CD8-positive, alpha-beta memory T cell (primary cell): ENCODE results near the gene PRKCB. TPM values are rescaled to one million over a fixed set of nuclear protein-coding genes. Genes with fewer than 3 reads are reported as not detected.
A peak's percentile ranks its signal among the peaks of the same experiment; 100 is the strongest.

Experiments used
- CTCF ChIA-PET: fragments of 350-600 bp; sonication (Branson Sonifier 250); formaldehyde crosslinking; loops from one replicate; lab custom pipeline; 2021; ENCODE audit warnings: antibody characterized with exemption; lab: Charles Lee
- POLR2A ChIA-PET: fragments of 350-600 bp; sonication (Branson Sonifier 250); formaldehyde crosslinking; loops from one replicate; lab custom pipeline; 2021; ENCODE audit warnings: antibody characterized with exemption; lab: Charles Lee
- DNase-seq, 5 donors: peaks; one replicate each; pipeline versions ENCODE4 v3.0.0 to v3.0.0-alpha.2; 2020 to 2022; ENCODE audit warnings: mixed read lengths in 1 of 5
- H3K27ac ChIP-seq: one replicate; pipeline ENCODE4 v1.7.0; 2013; ENCODE audit warnings: low read depth, mild to moderate bottlenecking, low read length, moderate library complexity
- H3K27me3 ChIP-seq: 2 replicates; pipeline ENCODE4 v1.7.0; 2013; ENCODE audit warnings: low read length, mild to moderate bottlenecking; ENCODE audit not compliant: insufficient read depth, poor library complexity, severe bottlenecking
- H3K36me3 ChIP-seq: 2 replicates; pipeline ENCODE4 v1.7.0; 2013; ENCODE audit warnings: mild to moderate bottlenecking, low read length, moderate library complexity; ENCODE audit not compliant: insufficient read depth
- H3K4me1 ChIP-seq: 2 replicates; pipeline ENCODE4 v1.7.0; 2013; ENCODE audit warnings: mild to moderate bottlenecking, low read length, moderate library complexity; ENCODE audit not compliant: insufficient read depth
- H3K4me3 ChIP-seq: 2 replicates; pipeline ENCODE4 v1.7.0; 2013; ENCODE audit warnings: mild to moderate bottlenecking, low read length
- H3K9me3 ChIP-seq: 2 replicates; pipeline ENCODE4 v1.7.0; 2013; ENCODE audit warnings: mild to moderate bottlenecking, low read length
- H3K27ac Mint-ChIP-seq, 8 donors: one replicate each; pipeline ENCODE4 v1.8.0; 2020 to 2021; ENCODE audit warnings: mixed read lengths in 8 of 8, mild to moderate bottlenecking in 6 of 8, inconsistent platforms in 3 of 8, moderate library complexity in 3 of 8
- H3K27me3 Mint-ChIP-seq, 2 donors: one replicate each; pipeline ENCODE4 v1.8.0; 2020 to 2021; ENCODE audit warnings: mixed read lengths in 2 of 2, mild to moderate bottlenecking in 1 of 2, moderate library complexity in 1 of 2
- H3K36me3 Mint-ChIP-seq, 3 donors: one replicate each; pipeline ENCODE4 v1.8.0; 2020 to 2021; ENCODE audit warnings: mixed read lengths in 3 of 3, inconsistent platforms in 1 of 3, mild to moderate bottlenecking in 1 of 3
- H3K4me1 Mint-ChIP-seq, 3 donors: one replicate each; pipeline ENCODE4 v1.8.0; 2020 to 2021; ENCODE audit warnings: mixed read lengths in 3 of 3, inconsistent platforms in 1 of 3, mild to moderate bottlenecking in 1 of 3
- H3K4me3 Mint-ChIP-seq, 7 donors: one replicate each; pipeline ENCODE4 v1.8.0; 2020 to 2021; ENCODE audit warnings: mixed read lengths in 7 of 7, mild to moderate bottlenecking in 6 of 7, moderate library complexity in 4 of 7, inconsistent platforms in 2 of 7
- H3K9me3 Mint-ChIP-seq, 5 donors: one replicate each; pipeline ENCODE4 v1.8.0; 2020 to 2022; ENCODE audit warnings: mixed read lengths in 5 of 5, mild to moderate bottlenecking in 3 of 5, moderate library complexity in 2 of 5, inconsistent platforms in 1 of 5
- polyA plus RNA-seq: library from polyadenylated mRNA; unstranded; fragments of 300-500 nt; fragmentation: Illumina TruSeq; gene quantifications from one replicate; pipeline ENCODE4 v1.2.3, GENCODE V29; 2021
- total RNA-seq, 2 experiments: library from RNA; stranded (reverse); gene quantifications; one replicate each; pipeline ENCODE4 v1.2.3, GENCODE V29; 2021

The PRKCB gene
- total and polyA plus RNA-seq, 3 experiments from 2014 or later, result 96.5 to 136 (median 98.2) TPM

DNA sequence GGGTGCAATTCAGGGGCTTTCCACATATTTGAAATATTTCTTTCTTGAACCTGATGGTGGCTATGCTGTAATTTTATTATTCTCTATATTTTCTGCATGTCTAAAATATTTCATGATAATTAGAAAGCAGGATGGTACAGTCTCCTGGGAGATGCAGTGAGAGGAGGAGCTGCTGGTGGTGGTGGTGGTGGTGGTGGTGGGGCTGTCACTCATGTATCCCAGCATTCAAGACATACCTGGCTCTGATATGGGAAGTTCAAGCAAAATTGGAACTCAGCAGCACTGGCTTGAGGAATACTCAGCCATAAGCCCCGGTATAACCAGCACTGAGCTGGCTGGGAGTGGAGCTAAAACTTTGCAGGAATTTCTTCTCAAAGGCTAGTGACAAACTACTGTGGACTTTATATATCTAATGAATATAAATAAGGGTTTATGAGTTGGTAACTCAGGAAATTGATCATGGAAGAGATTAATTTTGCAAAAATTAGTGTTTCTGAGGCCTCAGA lies 200.3 kb downstream of the PRKCB start:
- no peaks in the 10 kb centered on the region for H3K27me3 ChIP-seq
- Mint-ChIP-seq H3K27ac (peak overlapping the region in 6 of 8 donors; percentile 47 to 74 (median 66)), H3K36me3 (peaks cover 12 to 75% (median 20%) of the 10 kb centered on the region in 3 donors), H3K4me3 (peak overlapping the region in 6 of 7 donors; percentile 73 to 96 (median 78)), H3K9me3 (no peaks in the 10 kb centered on the region), H3K27me3 (no peaks in the 10 kb centered on the region), H3K4me1 (peaks cover 53 to 71% (median 66%) of the 10 kb centered on the region in 3 donors)
- peaks cover 42% of the 10 kb centered on the region for H3K4me1 ChIP-seq
- H3K36me3 ChIP-seq, result peaks cover 3% of the 10 kb centered on the region
- no peak overlapping the region for H3K27ac ChIP-seq
- no peak overlapping the region for H3K4me3 ChIP-seq
- no peaks in the 10 kb centered on the region for H3K9me3 ChIP-seq
- ChIA-PET POLR2A (interaction anchor here (0.7 to 0.9 kb wide), 2 partner anchors 232 to 257 kb away, joined by 3 read pairs; no protein-coding TSS in a partner anchor), CTCF (interaction anchor here (0.8 to 5.8 kb wide), 13 partner anchors 19 to 239 kb away, joined by 3 to 121 read pairs (median 4); no protein-coding TSS in a partner anchor)
- no peak for DNase-seq

DNA sequence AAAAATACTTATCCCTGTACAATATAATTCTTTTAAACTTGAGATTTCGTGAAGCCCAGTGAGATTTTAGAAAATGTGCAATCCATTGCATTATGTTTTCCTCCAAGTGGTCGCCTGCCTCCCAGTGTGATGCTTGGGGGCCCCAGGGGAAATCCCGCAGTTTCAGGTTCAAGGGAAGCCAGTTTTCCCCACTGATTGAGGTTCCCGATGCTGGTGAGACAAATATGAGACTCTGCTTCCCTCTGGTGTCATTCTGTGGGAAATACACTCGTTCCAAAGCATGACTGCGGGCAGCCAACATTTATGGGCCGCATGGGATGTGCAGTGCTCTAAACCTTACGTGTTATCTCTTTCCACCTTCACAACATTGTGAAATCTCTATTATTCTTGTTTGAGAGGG lies 200.8 kb downstream of the PRKCB start:
- ChIA-PET POLR2A (interaction anchor here (0.7 to 0.9 kb wide), 2 partner anchors 233 to 257 kb away, joined by 3 read pairs; no protein-coding TSS in a partner anchor), CTCF (interaction anchor here (0.8 to 5.8 kb wide), 14 partner anchors 9 to 240 kb away, joined by 3 to 121 read pairs (median 4); no protein-coding TSS in a partner anchor)
- H3K4me3 ChIP-seq, result no peak overlapping the region
- peaks cover 48 to 66% (median 61%) of the 10 kb centered on the region in 3 donors for H3K4me1 Mint-ChIP-seq
- H3K4me1 ChIP-seq, result peaks cover 42% of the 10 kb centered on the region
- H3K27ac Mint-ChIP-seq, result peak overlapping the region in 6 of 8 donors; percentile 11 to 84 (median 62)
- H3K36me3 Mint-ChIP-seq, result peaks cover 12 to 74% (median 20%) of the 10 kb centered on the region in 3 donors
- peak overlapping the region in 6 of 7 donors; percentile 43 to 96 (median 77) for H3K4me3 Mint-ChIP-seq
- no peak overlapping the region for H3K27ac ChIP-seq
- peak in 4 of 5 donors; percentile 12 to 50 (median 30) for DNase-seq
- H3K27me3 Mint-ChIP-seq, result no peaks in the 10 kb centered on the region
- H3K27me3 ChIP-seq, result no peaks in the 10 kb centered on the region
- no peaks in the 10 kb centered on the region for H3K9me3 Mint-ChIP-seq
- H3K9me3 ChIP-seq, result no peaks in the 10 kb centered on the region
- H3K36me3 ChIP-seq, result peaks cover 3% of the 10 kb centered on the region

DNA sequence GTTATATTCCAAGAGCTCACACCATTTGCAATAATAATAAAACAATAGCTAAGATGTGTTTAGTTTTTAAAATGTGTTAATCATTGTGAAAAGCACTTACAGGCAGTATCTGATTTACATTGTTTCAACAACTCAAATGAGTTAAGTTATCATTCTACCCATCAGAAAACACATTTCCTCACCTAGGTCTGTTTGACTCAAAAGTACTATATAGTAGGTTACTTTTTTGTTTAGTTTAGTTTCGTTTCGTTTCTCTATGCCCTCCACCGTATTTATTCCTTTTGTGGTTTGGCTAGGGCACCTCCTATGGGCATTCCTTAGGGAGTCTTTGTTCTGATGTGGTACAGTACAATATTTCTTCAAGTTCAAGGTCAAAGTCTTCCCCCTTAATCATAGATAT lies 201.6 kb downstream of the PRKCB start:
- Histone ChIP-seq H3K4me1 (peaks cover 42% of the 10 kb centered on the region), H3K27me3 (no peaks in the 10 kb centered on the region), H3K9me3 (no peaks in the 10 kb centered on the region), H3K36me3 (peaks cover 3% of the 10 kb centered on the region), H3K4me3 (no peak overlapping the region), H3K27ac (no peak overlapping the region)
- CTCF ChIA-PET, result interaction anchor here (1.0 to 5.8 kb wide), 7 partner anchors 8 to 232 kb away, joined by 3 to 121 read pairs (median 7); no protein-coding TSS in a partner anchor
- Mint-ChIP-seq H3K4me3 (peak overlapping the region in 1 of 7 donors; percentile 96), H3K27me3 (peaks cover 0 to 1% of the 10 kb centered on the region in 2 donors), H3K4me1 (peaks cover 48 to 66% (median 59%) of the 10 kb centered on the region in 3 donors), H3K27ac (peak overlapping the region in 1 of 8 donors; percentile 84), H3K9me3 (no peaks in the 10 kb centered on the region), H3K36me3 (peaks cover 12 to 73% (median 21%) of the 10 kb centered on the region in 3 donors)
- POLR2A ChIA-PET, result no interaction called here
- no peak for DNase-seq

DNA sequence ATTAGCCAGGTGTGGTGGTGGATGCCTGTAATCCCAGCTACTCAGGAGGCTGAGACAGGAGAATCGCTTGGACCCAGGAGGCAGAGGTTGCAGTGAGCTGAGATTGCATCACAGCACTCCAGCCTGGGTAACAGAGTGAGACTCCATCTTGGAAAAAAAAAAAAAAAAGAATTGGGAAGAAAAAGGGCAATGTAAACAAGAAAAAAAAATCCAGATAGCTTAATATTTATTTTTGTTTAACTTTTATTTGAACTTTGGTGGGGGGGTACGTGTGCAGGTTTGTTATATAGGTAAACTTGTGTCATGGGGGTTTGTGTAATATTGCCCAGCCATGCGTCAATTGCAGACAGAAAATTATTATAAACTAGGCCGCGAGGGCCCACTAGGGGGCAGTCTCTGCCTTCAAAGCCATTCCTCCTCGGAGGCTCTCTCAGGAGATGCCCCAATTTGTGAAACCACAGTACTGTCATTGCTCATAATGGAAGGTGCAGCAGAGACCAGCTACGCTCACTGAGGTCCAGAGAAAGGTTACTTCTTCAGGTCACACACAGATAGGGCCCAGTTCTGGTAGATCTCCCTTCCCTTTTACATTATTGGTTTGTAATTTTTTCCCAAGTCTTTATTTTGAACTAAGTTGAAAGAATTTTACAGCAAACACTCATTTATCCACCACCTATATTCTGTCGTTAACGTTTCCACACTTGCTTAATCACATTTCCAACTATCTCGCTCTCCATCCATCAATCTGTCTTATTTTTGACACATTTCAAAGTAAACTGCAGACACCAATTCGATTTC lies 206.2 kb downstream of the PRKCB start:
- no peaks in the 10 kb centered on the region for H3K9me3 Mint-ChIP-seq
- Histone ChIP-seq H3K9me3 (no peaks in the 10 kb centered on the region), H3K27me3 (no peaks in the 10 kb centered on the region), H3K4me3 (no peak overlapping the region), H3K27ac (no peak overlapping the region), H3K36me3 (no peaks in the 10 kb centered on the region), H3K4me1 (no peaks in the 10 kb centered on the region)
- DNase-seq, result peak; percentile 57 to 81 (median 68)
- H3K4me3 Mint-ChIP-seq, result no peak overlapping the region
- ChIA-PET CTCF (interaction anchor here (0.7 to 4.2 kb wide), 17 partner anchors 11 to 462 kb away, joined by 3 to 35 read pairs (median 4); no protein-coding TSS in a partner anchor), POLR2A (interaction anchor here (0.6 kb wide), 1 partner anchor 485 kb away, joined by 3 read pairs; the partner anchor contains the start of gene EARS2)
- peaks cover 16 to 38% (median 34%) of the 10 kb centered on the region in 3 donors for H3K4me1 Mint-ChIP-seq
- peak overlapping the region in 6 of 8 donors; percentile 2 to 63 (median 51) for H3K27ac Mint-ChIP-seq
- H3K27me3 Mint-ChIP-seq, result peaks cover 0 to 1% of the 10 kb centered on the region in 2 donors
- H3K36me3 Mint-ChIP-seq, result peaks cover 0 to 75% (median 19%) of the 10 kb centered on the region in 3 donors

DNA sequence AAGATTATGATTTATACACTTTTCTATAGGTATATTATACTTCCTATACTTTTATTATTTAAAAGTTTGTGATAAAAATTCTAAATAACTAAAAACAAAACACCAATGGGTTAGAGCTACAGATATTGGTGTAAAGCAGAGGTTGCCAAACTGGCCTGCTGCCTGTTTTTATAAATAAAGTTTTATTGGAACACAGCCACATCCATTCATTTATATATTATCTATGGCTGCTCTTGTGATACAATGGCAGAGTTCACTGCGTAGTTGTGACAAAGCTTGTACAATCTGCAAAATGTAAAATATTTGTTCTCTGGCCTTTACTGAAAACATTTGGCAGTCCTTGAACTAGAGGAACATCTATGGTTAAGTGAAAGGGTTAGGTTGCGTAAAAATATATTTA lies 208.7 kb downstream of the PRKCB start:
- Histone ChIP-seq H3K27ac (no peak overlapping the region), H3K9me3 (no peaks in the 10 kb centered on the region), H3K36me3 (no peaks in the 10 kb centered on the region), H3K4me3 (no peak overlapping the region), H3K4me1 (peaks cover under 1% of the 10 kb centered on the region), H3K27me3 (no peaks in the 10 kb centered on the region)
- Mint-ChIP-seq H3K4me1 (peaks cover 32 to 56% (median 45%) of the 10 kb centered on the region in 3 donors), H3K9me3 (no peaks in the 10 kb centered on the region), H3K27ac (no peak overlapping the region), H3K27me3 (peaks cover 0 to 3% of the 10 kb centered on the region in 2 donors), H3K4me3 (no peak overlapping the region), H3K36me3 (peaks cover 0 to 71% (median 15%) of the 10 kb centered on the region in 3 donors)
- CTCF ChIA-PET, result interaction anchor here (0.8 to 4.2 kb wide), 3 partner anchors 34 to 243 kb away, joined by 3 to 12 read pairs (median 3); no protein-coding TSS in a partner anchor
- POLR2A ChIA-PET, result no interaction called here
- DNase-seq, result no peak

DNA sequence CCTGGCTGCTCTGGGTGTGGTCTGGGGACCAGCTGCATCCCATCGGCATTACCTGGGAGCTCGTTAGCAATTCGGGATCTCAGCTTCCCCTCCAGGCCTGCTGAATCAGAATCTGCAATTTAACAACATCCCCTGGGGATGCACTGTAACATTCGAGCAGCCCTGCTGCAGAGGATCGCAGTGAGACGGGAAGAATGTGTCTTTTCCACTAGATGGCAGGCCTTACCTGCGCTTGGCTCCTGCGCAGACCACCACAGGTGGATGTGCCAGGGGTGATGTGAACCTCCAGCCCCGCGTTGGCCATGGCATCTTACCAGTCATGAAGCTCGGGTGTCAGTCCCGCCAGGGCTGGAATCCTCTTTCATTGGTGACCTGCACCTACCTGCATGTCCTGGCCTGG lies 209.9 kb downstream of the PRKCB start:
- H3K4me3 ChIP-seq, result no peak overlapping the region
- CTCF ChIA-PET, result interaction anchor here (1.3 to 1.4 kb wide), 2 partner anchors 8 to 207 kb away, joined by 4 read pairs; no protein-coding TSS in a partner anchor
- no peak overlapping the region for H3K27ac ChIP-seq
- POLR2A ChIA-PET, result no interaction called here
- H3K9me3 ChIP-seq, result no peaks in the 10 kb centered on the region
- Mint-ChIP-seq H3K4me3 (no peak overlapping the region), H3K9me3 (no peaks in the 10 kb centered on the region), H3K36me3 (peaks cover 0 to 70% (median 12%) of the 10 kb centered on the region in 3 donors), H3K27ac (peak overlapping the region in 2 of 8 donors; percentile 16 to 79), H3K4me1 (peaks cover 42 to 63% (median 51%) of the 10 kb centered on the region in 3 donors), H3K27me3 (peaks cover 0 to 3% of the 10 kb centered on the region in 2 donors)
- H3K36me3 ChIP-seq, result no peaks in the 10 kb centered on the region
- H3K4me1 ChIP-seq, result peaks cover 9% of the 10 kb centered on the region
- no peaks in the 10 kb centered on the region for H3K27me3 ChIP-seq
- no peak for DNase-seq

DNA sequence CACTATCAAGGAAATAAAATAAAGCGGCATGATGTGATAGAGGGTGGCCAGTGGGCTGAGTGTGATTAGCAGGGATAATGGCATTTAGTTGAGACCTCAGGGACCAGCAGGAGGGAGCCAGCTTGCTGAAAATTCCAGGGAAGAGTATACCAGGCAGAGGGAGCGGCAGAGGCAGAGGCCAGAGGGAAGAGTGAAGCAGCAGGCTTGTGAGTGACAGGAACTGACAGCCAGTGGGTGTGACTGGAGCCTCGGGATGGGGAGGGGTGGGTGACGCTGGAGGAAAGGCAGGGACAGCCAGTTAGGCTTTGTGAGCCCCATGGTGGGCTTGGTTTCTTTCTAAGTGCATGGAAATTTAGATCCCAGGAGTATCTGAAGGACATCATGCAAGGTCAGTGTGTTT lies 210.7 kb downstream of the PRKCB start:
- Histone ChIP-seq H3K4me1 (peaks cover 9% of the 10 kb centered on the region), H3K36me3 (no peaks in the 10 kb centered on the region), H3K27me3 (no peaks in the 10 kb centered on the region), H3K27ac (no peak overlapping the region), H3K9me3 (no peaks in the 10 kb centered on the region), H3K4me3 (no peak overlapping the region)
- CTCF ChIA-PET, result interaction anchor here (1.3 to 1.4 kb wide), 2 partner anchors 9 to 206 kb away, joined by 4 read pairs; no protein-coding TSS in a partner anchor
- Mint-ChIP-seq H3K9me3 (no peaks in the 10 kb centered on the region), H3K27me3 (peaks cover 0 to 5% of the 10 kb centered on the region in 2 donors), H3K27ac (peak overlapping the region in 4 of 8 donors; percentile 12 to 80 (median 61)), H3K4me1 (peaks cover 50 to 71% (median 59%) of the 10 kb centered on the region in 3 donors), H3K36me3 (peaks cover 3 to 71% (median 17%) of the 10 kb centered on the region in 3 donors), H3K4me3 (peak overlapping the region in 2 of 7 donors; percentile 47 to 55)
- no peak for DNase-seq
- POLR2A ChIA-PET, result no interaction called here
